ENCODE measurements around the gene GTF3C5.
"Not testable (repeated sequence)": the region's sequence is repeated elsewhere in the genome, so short reads cannot be mapped to it uniquely, and the experiment has no call there.

- TF ChIP-seq POLR2A, CTCF, EP300 (IDR thresholded peaks at IDR 0.05): not testable (repeated sequence)
Measured at GRCh38 chr9:133068431-133068830, 37.6 kb downstream of the GTF3C5 start.

Data from stomach (tissue), 4 donors.